Activated naive CD4-positive, alpha-beta T cell treated with anti-CD3 and anti-CD28 coated beads, Interleukin-2, amount 50 U/mL, for 16 hours (primary cell): ENCODE measurements around the gene NDC1.
"Not testable (repeated sequence)": the region's sequence is repeated elsewhere in the genome, so short reads cannot be mapped to it uniquely, and the experiment has no call there.

Source experiments
- DNase-seq: peaks from one replicate; pipeline ENCODE4 v3.0.0-alpha.2; 2020

NDC1 gene, protein sequence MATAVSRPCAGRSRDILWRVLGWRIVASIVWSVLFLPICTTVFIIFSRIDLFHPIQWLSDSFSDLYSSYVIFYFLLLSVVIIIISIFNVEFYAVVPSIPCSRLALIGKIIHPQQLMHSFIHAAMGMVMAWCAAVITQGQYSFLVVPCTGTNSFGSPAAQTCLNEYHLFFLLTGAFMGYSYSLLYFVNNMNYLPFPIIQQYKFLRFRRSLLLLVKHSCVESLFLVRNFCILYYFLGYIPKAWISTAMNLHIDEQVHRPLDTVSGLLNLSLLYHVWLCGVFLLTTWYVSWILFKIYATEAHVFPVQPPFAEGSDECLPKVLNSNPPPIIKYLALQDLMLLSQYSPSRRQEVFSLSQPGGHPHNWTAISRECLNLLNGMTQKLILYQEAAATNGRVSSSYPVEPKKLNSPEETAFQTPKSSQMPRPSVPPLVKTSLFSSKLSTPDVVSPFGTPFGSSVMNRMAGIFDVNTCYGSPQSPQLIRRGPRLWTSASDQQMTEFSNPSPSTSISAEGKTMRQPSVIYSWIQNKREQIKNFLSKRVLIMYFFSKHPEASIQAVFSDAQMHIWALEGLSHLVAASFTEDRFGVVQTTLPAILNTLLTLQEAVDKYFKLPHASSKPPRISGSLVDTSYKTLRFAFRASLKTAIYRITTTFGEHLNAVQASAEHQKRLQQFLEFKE

GRCh38 chr1:53837924-53838653, at the start of gene NDC1:
TSS of gene NDC1 (minus strand) at chr1:53838296. CDS start at chr1:53838261, 35 bp downstream.
- DNase-seq, result peak; percentile 89

DNA sequence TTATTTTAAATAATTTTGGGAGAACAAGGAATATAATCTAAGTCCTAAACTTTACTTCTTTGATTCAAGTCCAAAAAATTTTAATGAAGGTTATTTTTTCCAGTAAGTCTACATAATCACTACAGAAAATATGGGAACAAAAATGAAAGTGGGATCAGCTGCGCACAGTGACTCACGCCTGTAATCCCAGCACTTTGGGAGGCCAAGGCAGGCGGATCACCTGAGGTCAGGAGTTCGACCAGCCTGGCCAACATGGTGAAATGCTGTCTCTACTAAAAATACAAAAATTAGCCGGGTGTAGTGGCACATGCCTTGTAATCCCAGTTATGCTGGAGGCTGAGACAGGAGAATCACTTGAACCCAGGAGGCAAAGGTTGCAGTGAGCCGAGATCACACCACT, 45.5 kb upstream of the NDC1 start:
- not testable (repeated sequence) for DNase-seq

DNA sequence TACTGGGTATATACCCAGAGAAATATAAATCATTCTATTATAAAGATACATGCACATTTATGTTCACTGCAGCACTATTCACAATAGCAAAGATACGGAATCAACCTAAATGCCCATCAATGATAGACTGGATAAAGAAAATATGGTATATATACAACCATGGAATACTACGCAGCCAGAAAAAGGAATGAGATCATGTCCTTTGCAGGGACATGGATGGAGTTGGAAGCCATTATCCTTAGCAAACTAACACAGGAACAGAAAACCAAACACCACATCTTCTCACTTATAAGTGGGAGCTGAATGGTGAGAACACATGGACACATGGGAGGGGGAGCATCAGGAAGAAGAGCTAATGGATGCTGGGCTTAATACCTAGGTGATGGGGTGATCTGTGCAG, 43.8 kb upstream of the NDC1 start:
- not testable (repeated sequence) for DNase-seq

GRCh38 chr1:53878492-53879105, 40.5 kb upstream of the NDC1 start:
- no peak for DNase-seq

DNA sequence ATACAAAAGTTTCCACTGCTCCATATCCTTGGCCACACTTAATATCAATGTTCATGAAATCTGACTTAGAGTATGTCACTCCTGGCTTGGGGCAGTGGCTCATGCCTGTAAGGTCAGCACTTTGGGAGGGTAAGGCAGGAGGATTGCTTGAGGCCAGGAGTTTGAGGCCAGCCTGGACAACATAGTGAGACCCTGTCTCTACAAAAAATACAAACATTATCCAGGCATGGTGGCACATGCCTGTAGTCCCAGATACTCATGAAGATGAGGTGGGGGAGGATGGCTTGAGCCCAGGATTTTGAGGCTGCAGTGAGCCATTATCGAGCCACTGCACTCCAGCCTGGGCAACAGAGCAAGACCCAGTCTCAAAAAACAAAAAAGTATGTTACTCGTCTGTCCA, 37.1 kb upstream of the NDC1 start:
- DNase-seq, result not testable (repeated sequence)

DNA sequence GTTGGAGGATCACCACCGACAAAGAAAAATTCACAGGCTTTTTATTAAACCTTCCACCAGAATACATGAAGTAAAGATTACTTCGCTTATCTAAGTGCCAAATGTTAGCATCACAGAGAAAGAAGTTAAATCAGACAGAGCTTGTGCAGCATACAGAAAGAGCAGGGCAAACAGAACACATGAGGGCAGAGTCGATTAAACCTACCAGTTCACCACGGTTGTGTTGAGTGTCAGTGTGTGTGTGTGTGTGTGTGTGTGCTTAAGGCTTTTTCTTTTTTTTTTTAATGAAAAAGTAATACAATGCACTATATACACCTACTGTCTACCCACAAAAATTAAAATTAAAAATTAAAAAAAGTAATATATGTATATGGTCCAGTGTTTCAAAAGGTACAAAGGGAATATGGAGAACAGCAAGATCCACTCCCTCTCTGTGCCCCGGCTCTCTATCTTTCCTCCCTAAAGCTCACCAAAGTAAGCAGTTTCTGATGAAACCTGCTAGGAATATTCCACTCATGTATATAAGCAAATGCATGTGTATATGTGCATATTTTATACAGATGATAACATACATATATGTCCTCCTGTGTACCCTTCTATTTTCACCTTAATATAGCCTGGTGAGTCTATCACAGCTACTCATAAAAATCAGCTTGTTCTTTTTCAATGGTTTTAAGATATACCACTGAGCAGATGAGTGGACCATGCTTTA, 33.8 kb upstream of the NDC1 start:
- no peak for DNase-seq

DNA sequence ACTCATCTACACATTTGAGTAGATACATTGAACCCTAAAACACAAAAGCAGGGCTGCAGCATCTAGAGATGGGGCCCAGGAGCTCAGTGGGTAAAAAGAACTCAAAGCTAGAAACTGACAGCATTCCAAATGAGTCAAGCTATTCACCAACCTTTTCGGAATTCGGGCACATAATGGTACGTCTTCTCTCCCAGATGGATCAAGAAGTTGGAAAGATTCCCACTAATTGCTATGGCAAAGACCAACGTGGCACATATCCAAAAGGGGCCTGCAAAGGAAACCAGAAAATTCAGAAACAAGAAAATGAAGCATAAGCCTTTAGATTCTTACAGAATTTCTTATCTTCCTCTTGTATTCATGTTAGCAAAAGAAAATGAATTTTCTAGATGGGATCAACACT, 33.1 kb upstream of the NDC1 start:
- DNase-seq, result no peak

DNA sequence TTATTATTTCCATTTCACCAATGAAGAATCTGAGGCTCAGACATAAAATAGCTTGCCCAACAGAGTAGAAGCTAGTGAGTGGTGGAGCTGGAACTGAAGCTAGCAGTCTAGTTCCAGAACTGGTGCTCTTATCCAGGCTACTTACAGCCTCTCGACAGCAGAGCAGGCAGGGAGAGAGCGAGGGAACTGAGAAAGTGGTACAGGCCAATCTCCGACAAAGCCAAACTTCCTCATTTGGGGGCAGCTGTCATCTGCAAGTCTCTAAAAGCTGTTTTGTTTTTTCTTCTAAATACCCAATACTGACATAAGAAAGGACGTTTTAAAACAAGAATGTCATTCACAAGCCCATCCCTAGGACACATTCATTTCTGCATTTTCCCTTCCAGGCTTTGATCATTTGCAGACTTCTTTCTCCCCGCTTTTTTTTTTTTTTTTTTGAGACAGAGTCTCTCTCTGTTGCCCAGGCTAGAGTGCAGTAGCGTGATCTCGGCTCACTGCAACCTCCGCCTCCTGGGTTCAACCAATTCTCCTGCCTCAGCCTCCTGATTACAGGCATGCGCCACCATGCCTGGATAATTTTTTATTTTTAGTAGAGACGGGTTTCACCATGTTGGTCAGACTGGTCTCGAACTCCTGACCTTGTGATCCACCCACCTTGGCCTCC, 31.5 kb upstream of the NDC1 start:
- DNase-seq, result no peak

DNA sequence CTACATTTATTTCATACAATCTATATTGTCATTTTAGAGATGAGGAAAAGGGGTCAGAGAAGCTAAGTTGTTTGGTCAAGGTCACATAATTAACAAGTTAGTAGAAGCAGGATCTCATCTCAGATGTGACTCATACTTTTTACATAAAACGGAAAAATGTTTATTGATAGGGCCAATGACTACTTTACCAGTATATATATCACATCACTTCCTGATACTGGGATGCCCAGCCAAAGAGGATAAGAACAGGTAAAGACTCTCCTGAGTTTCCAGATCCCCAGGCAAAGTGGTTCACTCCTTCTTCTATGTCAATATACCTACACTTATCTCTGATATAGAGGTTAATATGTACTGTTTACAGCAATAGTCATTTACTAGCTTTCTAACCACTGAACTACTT, 30.5 kb upstream of the NDC1 start:
- no peak for DNase-seq

GRCh38 chr1:53862507-53862906, 24.4 kb upstream of the NDC1 start:
- no peak for DNase-seq

DNA sequence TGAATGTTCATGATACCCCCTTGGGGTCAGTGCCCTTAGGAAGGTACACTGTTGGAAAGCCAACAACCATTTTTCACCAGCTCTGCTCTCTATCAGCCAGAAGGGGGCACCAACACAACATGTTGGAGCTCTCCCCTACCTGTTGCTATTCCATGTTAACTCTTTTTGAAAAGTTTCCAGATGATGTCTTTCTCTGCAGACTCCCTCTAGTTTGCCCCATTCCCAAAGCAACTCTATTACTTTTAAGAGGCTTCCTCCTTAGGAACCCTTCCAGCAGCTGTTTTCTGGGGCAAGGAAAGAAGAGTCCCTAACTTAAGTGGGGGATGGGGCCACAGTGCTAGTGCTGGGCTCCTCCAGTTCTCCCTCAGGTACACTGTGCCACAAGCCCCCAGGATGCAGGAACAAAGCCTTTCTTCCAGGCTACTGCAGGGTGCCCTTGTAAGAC, 22.9 kb upstream of the NDC1 start:
- DNase-seq, result peak; percentile 44

GRCh38 chr1:53851571-53852285, 13.6 kb upstream of the NDC1 start:
- DNase-seq, result no peak

DNA sequence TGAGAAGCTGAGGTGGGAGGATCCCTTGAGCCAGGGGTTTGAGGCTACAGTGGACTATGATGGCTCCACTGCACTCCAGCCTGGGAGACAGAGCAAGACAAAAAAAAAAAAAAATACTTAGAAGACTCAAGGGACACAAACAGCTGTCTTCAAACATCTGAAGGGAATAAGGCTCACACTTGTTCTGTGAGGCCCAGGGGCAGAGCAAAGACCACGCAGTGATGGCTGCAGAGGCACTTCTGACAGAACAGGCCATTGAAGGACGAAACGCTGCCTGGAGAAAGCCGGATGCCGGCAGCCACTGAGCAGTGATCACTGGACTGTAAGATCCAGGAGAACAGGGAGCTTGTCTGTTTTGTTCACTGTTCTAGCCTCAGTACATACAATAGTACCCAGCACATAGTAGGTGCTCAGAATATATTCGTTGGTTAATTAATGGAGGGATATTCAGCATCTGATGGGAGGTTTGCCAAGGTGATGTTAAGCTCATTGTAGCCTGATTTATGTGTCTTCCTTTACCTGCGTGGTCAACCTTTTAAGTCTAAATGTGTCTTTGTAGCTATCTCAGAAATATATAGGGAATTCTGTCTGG, 12.1 kb upstream of the NDC1 start:
- no peak for DNase-seq

DNA sequence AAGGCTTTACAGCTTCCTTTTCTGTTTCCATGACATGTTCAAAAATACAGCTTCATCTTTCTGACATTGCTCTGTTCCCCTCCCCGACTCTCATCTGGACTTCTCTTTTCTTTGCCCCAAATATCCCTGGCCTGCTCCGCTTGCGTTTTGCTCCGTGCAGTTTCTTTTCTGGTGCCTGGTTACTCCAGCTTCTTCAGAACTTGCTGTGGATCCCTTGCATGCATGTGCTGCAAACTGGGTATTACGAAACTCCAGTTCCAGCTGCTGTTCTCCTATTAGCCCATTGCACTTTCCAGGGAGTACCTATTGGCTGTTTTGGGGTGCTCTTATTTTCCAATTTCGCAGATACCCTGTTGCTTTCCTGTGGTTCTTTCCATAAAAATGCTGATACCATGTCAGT, 9.9 kb upstream of the NDC1 start:
- DNase-seq, result no peak

DNA sequence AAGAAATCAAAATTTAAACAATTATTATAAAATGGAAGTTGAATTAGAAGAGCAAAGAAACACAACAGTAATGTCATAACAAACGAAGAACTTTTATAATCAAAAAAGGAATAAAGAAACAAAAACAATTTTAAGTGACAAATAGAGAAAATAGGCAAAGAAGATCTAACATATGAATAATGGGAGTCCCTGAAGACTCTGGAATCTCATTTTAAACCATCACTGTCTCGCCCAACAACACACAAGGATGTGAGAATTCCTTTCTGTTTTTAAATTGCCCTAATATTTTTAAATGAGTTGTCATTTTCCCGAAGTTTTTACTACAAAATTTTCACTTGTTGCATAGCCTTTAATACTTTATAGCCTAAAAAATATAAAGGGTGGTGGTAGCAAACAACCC, 4.3 kb upstream of the NDC1 start:
- no peak for DNase-seq

DNA sequence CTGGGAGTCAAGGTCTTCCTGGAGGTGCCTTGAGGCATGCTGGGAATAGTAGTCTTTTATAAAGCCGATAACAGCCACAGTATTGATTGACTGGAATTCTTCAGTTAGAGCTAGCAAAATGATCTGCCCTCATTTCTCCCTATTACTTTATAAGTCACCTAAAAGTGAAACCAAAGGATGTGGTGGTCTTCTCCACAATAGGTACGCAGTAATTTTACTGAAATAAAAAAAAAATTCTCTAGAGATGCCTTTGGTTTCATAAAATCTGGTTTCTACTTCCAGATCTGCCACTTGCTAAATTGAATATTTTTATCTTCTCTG, 518 bp upstream of the NDC1 start:
- no peak for DNase-seq

- DNase-seq, result no peak
Measured at GRCh38 chr1:53837646-53837923, 511 bp downstream of the NDC1 start.

GRCh38 chr1:53835491-53835890, 2.6 kb downstream of the NDC1 start:
- no peak for DNase-seq

- no peak for DNase-seq
Measured at GRCh38 chr1:53834776-53835175, 3.3 kb downstream of the NDC1 start.

DNA sequence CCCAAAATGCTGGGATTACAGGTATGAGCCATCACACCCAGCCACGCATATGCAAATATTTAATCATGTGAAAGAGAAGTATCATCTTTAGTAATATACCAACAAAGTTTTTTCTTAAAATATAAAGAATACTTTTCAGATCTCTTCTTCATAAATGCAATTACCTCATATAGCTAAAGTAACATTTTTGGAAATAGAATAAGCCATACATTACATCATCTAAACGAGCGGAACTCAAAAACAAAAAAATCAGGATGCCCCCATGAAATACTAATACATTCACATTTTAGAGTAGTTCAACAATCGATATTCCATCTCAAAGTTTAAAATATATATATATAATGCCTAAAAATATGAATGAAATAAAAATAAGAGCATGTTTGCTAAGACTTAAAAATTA, 4.7 kb downstream of the NDC1 start:
- DNase-seq, result no peak

DNA sequence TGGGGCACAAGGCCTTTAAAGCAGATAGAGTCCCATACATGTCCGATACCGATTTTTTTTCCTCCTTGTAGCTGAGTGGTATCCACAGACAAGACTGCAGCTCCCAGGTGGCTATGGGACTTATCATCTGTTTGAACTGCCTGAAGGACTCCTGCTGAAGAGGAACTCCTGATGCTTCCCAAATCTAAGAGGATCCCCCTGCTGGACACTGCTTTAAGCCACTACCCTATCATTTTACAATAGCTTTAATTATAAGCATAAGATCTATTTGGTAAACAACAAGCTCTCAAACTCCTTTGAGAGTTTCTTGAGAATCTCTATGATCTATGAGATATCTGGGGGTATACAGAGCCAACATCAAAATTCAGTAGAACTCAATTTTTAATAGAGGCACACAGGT, 11.7 kb downstream of the NDC1 start:
- DNase-seq, result no peak
